Measurements from ENCODE around the gene DAP.
A peak's percentile ranks its signal among the peaks of the same experiment; 100 is the strongest.

The DAP gene

DNA sequence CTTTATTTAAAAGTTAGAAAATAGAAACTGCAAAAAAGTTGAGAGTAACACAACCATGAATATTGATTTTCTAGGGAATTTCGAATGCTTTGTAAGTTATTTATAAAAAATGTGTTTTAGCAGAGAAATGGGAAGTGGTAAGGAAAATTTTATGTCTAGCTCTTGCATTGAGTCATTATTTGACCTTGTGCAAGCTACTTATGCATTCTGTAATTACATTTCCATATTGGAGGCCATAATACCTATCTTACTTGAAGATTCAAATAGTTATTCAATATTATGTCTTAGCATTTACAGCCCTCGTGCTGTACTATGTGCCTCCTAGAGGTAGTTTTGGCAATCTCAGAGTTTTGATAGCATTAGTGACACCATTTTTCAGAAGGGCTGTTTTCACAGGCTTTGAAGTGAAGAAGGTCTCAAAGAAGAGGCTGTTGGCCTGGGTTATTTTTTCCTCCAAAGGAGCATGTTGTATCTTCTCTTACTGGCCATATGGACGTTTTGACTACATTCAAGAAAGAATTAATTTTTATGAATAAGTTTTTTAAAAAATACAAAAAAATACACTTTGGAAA, 7.4 kb upstream of the DAP start:
- DNase-seq: no peak
- H2AK5ac ChIP-seq (ENCODE audit: low read length): no peak overlapping the region
- H2BK120ac ChIP-seq (ENCODE audit: low read depth, low read length): no peak overlapping the region
- no peaks in the 10 kb centered on the region for H3K27me3 ChIP-seq (ENCODE audit: insufficient read depth, low read length, poor library complexity)
- H3K79me1 ChIP-seq (ENCODE audit: low read length): no peaks in the 10 kb centered on the region
- no peak overlapping the region for H3K4me3 ChIP-seq (ENCODE audit: low read length)
- H3K56ac ChIP-seq (ENCODE audit: low read length): no peak overlapping the region
- no peak overlapping the region for H3K27ac ChIP-seq (ENCODE audit: low read depth, low read length)
- H3K4me2 ChIP-seq (ENCODE audit: low read length): no peak overlapping the region
- no peak overlapping the region for H2BK5ac ChIP-seq (ENCODE audit: low read length)
- H4K8ac ChIP-seq (ENCODE audit: low read depth, low read length): no peak overlapping the region
- WGBS (ENCODE audit: extremely low coverage, insufficient coverage, low lambda C conversion rate): 100% methylated on average over 1 of the region's 3 CpGs
- no peaks in the 10 kb centered on the region for H3K79me2 ChIP-seq (ENCODE audit: control insufficient read depth, insufficient read depth, low read length)
- H3K9ac ChIP-seq (ENCODE audit: low read length): no peak overlapping the region
- no peak overlapping the region for H2BK15ac ChIP-seq (replicated peaks; ENCODE audit: low read depth)
- no peaks in the 10 kb centered on the region for H3K4me1 ChIP-seq (ENCODE audit: control insufficient read depth, low read depth, low read length)
- H3K36me3 ChIP-seq (ENCODE audit: control insufficient read depth, insufficient read depth, low read length): no peaks in the 10 kb centered on the region
- H4K5ac ChIP-seq (ENCODE audit: low read length): no peak overlapping the region
- no peak overlapping the region for H3K23ac ChIP-seq (ENCODE audit: low read length)
- no peak overlapping the region for H3K4ac ChIP-seq (ENCODE audit: low read depth, low read length)
- no peak overlapping the region for H3K18ac ChIP-seq (ENCODE audit: low read length)

DNA sequence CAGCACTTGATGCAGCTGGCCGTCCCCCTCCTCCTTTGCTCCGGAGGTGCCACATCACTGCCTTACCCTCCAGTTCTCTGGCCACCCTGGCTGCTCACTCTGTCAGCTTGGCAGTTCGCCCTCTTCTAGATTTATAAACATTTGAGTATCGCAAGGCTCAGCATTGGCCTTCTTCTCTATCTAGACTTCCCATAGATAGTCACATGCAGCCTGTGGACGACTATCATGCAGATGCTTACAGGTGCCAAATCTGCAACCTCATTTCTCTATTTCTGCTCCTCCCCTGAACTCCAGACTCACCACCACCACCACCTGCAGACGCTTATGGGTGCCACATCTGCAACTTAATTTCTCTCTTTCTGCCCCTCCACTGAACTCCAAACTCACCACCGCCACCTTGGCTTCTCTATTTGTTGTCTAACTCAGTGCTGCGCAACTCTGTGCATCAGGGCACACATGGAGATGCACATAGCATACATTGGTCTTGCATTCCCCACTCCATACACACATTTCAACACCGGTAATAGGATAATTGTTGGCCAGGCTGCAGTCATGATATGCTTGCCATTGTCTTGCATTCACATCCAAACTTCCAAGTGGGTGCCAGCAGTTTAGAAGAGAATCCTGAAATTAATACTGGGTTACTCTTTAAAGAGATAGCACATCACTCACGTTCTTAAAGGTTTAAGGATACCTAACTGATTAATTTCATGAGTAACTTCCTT, 1.9 kb upstream of the DAP start:
- Histone ChIP-seq H3K4me2 (ENCODE audit: low read length) (no peak overlapping the region), H3K9ac (ENCODE audit: low read length) (no peak overlapping the region), H3K79me1 (ENCODE audit: low read length) (peaks cover 3% of the 10 kb centered on the region), H3K27me3 (ENCODE audit: insufficient read depth, low read length, poor library complexity) (no peaks in the 10 kb centered on the region), H2BK15ac (replicated peaks; ENCODE audit: low read depth) (no peak overlapping the region), H3K27ac (ENCODE audit: low read depth, low read length) (no peak overlapping the region), H3K56ac (ENCODE audit: low read length) (peak overlapping the region; percentile 44), H2AK5ac (ENCODE audit: low read length) (peak overlapping the region; percentile 14), H3K18ac (ENCODE audit: low read length) (no peak overlapping the region), H3K4me3 (ENCODE audit: low read length) (no peak overlapping the region), H2BK5ac (ENCODE audit: low read length) (no peak overlapping the region), H3K36me3 (ENCODE audit: control insufficient read depth, insufficient read depth, low read length) (no peaks in the 10 kb centered on the region), H3K4me1 (ENCODE audit: control insufficient read depth, low read depth, low read length) (peaks cover 5% of the 10 kb centered on the region), H3K4ac (ENCODE audit: low read depth, low read length) (no peak overlapping the region), H2BK120ac (ENCODE audit: low read depth, low read length) (no peak overlapping the region), H4K5ac (ENCODE audit: low read length) (no peak overlapping the region), H4K8ac (ENCODE audit: low read depth, low read length) (no peak overlapping the region), H3K79me2 (ENCODE audit: control insufficient read depth, insufficient read depth, low read length) (no peaks in the 10 kb centered on the region), H3K23ac (ENCODE audit: low read length) (no peak overlapping the region)
- no CpG with 5 or more reads among the region's 10 CpGs for WGBS (ENCODE audit: extremely low coverage, insufficient coverage, low lambda C conversion rate)
- no peak for DNase-seq

- WGBS (ENCODE audit: extremely low coverage, insufficient coverage, low lambda C conversion rate): no CpG with 5 or more reads among the region's 17 CpGs
- Histone ChIP-seq H3K23ac (ENCODE audit: low read length) (no peak overlapping the region), H2AK5ac (ENCODE audit: low read length) (peak overlapping the region; percentile 14), H3K4me2 (ENCODE audit: low read length) (peak overlapping the region; percentile 73), H3K36me3 (ENCODE audit: control insufficient read depth, insufficient read depth, low read length) (no peaks in the 10 kb centered on the region), H4K8ac (ENCODE audit: low read depth, low read length) (peak overlapping the region; percentile 59), H3K9ac (ENCODE audit: low read length) (peak overlapping the region; percentile 86), H3K79me1 (ENCODE audit: low read length) (peaks cover 5% of the 10 kb centered on the region), H3K4ac (ENCODE audit: low read depth, low read length) (no peak overlapping the region), H2BK5ac (ENCODE audit: low read length) (no peak overlapping the region), H3K79me2 (ENCODE audit: control insufficient read depth, insufficient read depth, low read length) (no peaks in the 10 kb centered on the region), H3K18ac (ENCODE audit: low read length) (peak overlapping the region; percentile 72), H3K27ac (ENCODE audit: low read depth, low read length) (peak overlapping the region; percentile 85), H2BK120ac (ENCODE audit: low read depth, low read length) (no peak overlapping the region), H3K27me3 (ENCODE audit: insufficient read depth, low read length, poor library complexity) (no peaks in the 10 kb centered on the region), H2BK15ac (replicated peaks; ENCODE audit: low read depth) (no peak overlapping the region), H3K56ac (ENCODE audit: low read length) (peak overlapping the region; percentile 93), H4K5ac (ENCODE audit: low read length) (no peak overlapping the region), H3K4me3 (ENCODE audit: low read length) (peak overlapping the region; percentile 68), H3K4me1 (ENCODE audit: control insufficient read depth, low read depth, low read length) (peaks cover 5% of the 10 kb centered on the region)
- peak; percentile 4 for DNase-seq
Measured at GRCh38 chr5:10761933-10762775, 1.1 kb upstream of the DAP start.

GRCh38 chr5:10760921-10761184, 181 bp downstream of the DAP start:
- Histone ChIP-seq H3K4me1 (ENCODE audit: control insufficient read depth, low read depth, low read length) (peaks cover 5% of the 10 kb centered on the region), H3K9ac (ENCODE audit: low read length) (peak overlapping the region; percentile 75), H3K23ac (ENCODE audit: low read length) (no peak overlapping the region), H4K5ac (ENCODE audit: low read length) (no peak overlapping the region), H3K79me2 (ENCODE audit: control insufficient read depth, insufficient read depth, low read length) (no peaks in the 10 kb centered on the region), H2BK15ac (replicated peaks; ENCODE audit: low read depth) (no peak overlapping the region), H3K27me3 (ENCODE audit: insufficient read depth, low read length, poor library complexity) (no peaks in the 10 kb centered on the region), H4K8ac (ENCODE audit: low read depth, low read length) (peak overlapping the region; percentile 58), H2BK120ac (ENCODE audit: low read depth, low read length) (peak overlapping the region; percentile 48), H3K36me3 (ENCODE audit: control insufficient read depth, insufficient read depth, low read length) (no peaks in the 10 kb centered on the region), H2AK5ac (ENCODE audit: low read length) (no peak overlapping the region), H3K79me1 (ENCODE audit: low read length) (peaks cover 8% of the 10 kb centered on the region), H3K4me2 (ENCODE audit: low read length) (no peak overlapping the region), H3K56ac (ENCODE audit: low read length) (peak overlapping the region; percentile 65), H3K4me3 (ENCODE audit: low read length) (peak overlapping the region; percentile 56), H3K27ac (ENCODE audit: low read depth, low read length) (peak overlapping the region; percentile 49), H3K4ac (ENCODE audit: low read depth, low read length) (peak overlapping the region; percentile 92), H3K18ac (ENCODE audit: low read length) (peak overlapping the region; percentile 98), H2BK5ac (ENCODE audit: low read length) (no peak overlapping the region)
- no CpG with 5 or more reads among the region's 42 CpGs for WGBS (ENCODE audit: extremely low coverage, insufficient coverage, low lambda C conversion rate)
- DNase-seq: no peak

GRCh38 chr5:10760096-10760920, 726 bp downstream of the DAP start:
- no CpG with 5 or more reads among the region's 43 CpGs for WGBS (ENCODE audit: extremely low coverage, insufficient coverage, low lambda C conversion rate)
- H3K27me3 ChIP-seq (ENCODE audit: insufficient read depth, low read length, poor library complexity): no peaks in the 10 kb centered on the region
- H3K4me1 ChIP-seq (ENCODE audit: control insufficient read depth, low read depth, low read length): peaks cover 5% of the 10 kb centered on the region
- peak overlapping the region; percentile 48 for H2BK120ac ChIP-seq (ENCODE audit: low read depth, low read length)
- H2BK5ac ChIP-seq (ENCODE audit: low read length): no peak overlapping the region
- H3K23ac ChIP-seq (ENCODE audit: low read length): no peak overlapping the region
- H3K18ac ChIP-seq (ENCODE audit: low read length): peak overlapping the region; percentile 98
- H4K8ac ChIP-seq (ENCODE audit: low read depth, low read length): no peak overlapping the region
- H3K4me2 ChIP-seq (ENCODE audit: low read length): peak overlapping the region; percentile 25
- H3K27ac ChIP-seq (ENCODE audit: low read depth, low read length): peak overlapping the region; percentile 49
- H3K79me1 ChIP-seq (ENCODE audit: low read length): peaks cover 8% of the 10 kb centered on the region
- peak overlapping the region; percentile 75 for H3K9ac ChIP-seq (ENCODE audit: low read length)
- no peaks in the 10 kb centered on the region for H3K36me3 ChIP-seq (ENCODE audit: control insufficient read depth, insufficient read depth, low read length)
- H3K4ac ChIP-seq (ENCODE audit: low read depth, low read length): peak overlapping the region; percentile 92
- peak overlapping the region; percentile 56 for H3K4me3 ChIP-seq (ENCODE audit: low read length)
- DNase-seq: peak; percentile 64
- no peak overlapping the region for H2BK15ac ChIP-seq (replicated peaks; ENCODE audit: low read depth)
- no peaks in the 10 kb centered on the region for H3K79me2 ChIP-seq (ENCODE audit: control insufficient read depth, insufficient read depth, low read length)
- no peak overlapping the region for H2AK5ac ChIP-seq (ENCODE audit: low read length)
- no peak overlapping the region for H4K5ac ChIP-seq (ENCODE audit: low read length)
- peak overlapping the region; percentile 65 for H3K56ac ChIP-seq (ENCODE audit: low read length)

Measured in mesendoderm (in vitro differentiated cells).